ENCODE measurements around the gene GPBAR1. TPM values are rescaled to one million over a fixed set of nuclear protein-coding genes. Genes with fewer than 3 reads are reported as not detected.

Gene GPBAR1
- total RNA-seq, 4 donors from 2014 or later = 24.7 to 74.2 (median 59.1) TPM

- TF ChIP-seq, protein P1, sequence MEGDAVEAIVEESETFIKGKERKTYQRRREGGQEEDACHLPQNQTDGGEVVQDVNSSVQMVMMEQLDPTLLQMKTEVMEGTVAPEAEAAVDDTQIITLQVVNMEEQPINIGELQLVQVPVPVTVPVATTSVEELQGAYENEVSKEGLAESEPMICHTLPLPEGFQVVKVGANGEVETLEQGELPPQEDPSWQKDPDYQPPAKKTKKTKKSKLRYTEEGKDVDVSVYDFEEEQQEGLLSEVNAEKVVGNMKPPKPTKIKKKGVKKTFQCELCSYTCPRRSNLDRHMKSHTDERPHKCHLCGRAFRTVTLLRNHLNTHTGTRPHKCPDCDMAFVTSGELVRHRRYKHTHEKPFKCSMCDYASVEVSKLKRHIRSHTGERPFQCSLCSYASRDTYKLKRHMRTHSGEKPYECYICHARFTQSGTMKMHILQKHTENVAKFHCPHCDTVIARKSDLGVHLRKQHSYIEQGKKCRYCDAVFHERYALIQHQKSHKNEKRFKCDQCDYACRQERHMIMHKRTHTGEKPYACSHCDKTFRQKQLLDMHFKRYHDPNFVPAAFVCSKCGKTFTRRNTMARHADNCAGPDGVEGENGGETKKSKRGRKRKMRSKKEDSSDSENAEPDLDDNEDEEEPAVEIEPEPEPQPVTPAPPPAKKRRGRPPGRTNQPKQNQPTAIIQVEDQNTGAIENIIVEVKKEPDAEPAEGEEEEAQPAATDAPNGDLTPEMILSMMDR (IDR thresholded peaks at IDR 0.05) = no peak
- no peak for ATAC-seq (ENCODE audit: low FRiP score)
- DNase-seq (ENCODE audit: low spot score) = no peak
Measured at GRCh38 chr2:218312267-218312756, 51.5 kb downstream of the GPBAR1 start.

GRCh38 chr2:218313356-218313755, 52.5 kb downstream of the GPBAR1 start:
- TF ChIP-seq, protein P1 (IDR thresholded peaks at IDR 0.05) = no peak

More at GRCh38 chr2:218313356-218313755, 52.5 kb downstream of the GPBAR1 start:
- no peak for DNase-seq (ENCODE audit: low spot score)
- no peak for ATAC-seq (ENCODE audit: low FRiP score)

Other genes with a start within 250 kb of the GPBAR1 start
- gene RUFY4, start 191.8 kb upstream of the GPBAR1 start, total RNA-seq = under 1 TPM in 2 of 4 donors, not detected in 2; 0.60 to 0.95 TPM
- 10 to 100 TPM in 1 of 4 donors, 1 to 10 TPM in 1, under 1 TPM in 2; 0.28 to 19.2 (median 1.3) TPM for gene CXCR2, start 135.0 kb upstream of the GPBAR1 start, total RNA-seq
- 10 to 100 TPM in 1 of 4 donors, under 1 TPM in 3; 0.36 to 26.8 (median 0.64) TPM for gene CXCR1, start 94.1 kb upstream of the GPBAR1 start, total RNA-seq
- 100 to 1,000 TPM; 278 to 384 (median 348) TPM for gene ARPC2, start 43.8 kb upstream of the GPBAR1 start, total RNA-seq
- gene AAMP, start 9.1 kb downstream of the GPBAR1 start, total RNA-seq = 100 to 1,000 TPM; 122 to 165 (median 140) TPM
- gene PNKD, start 9.5 kb downstream of the GPBAR1 start, total RNA-seq = 10 to 100 TPM; 25.5 to 38.0 (median 31.3) TPM
- gene TMBIM1, start 31.5 kb downstream of the GPBAR1 start, total RNA-seq = 100 to 1,000 TPM; 190 to 689 (median 399) TPM
- not detected for gene CATIP, start 95.8 kb downstream of the GPBAR1 start, total RNA-seq
- gene SLC11A1, start 121.3 kb downstream of the GPBAR1 start, total RNA-seq = 100 to 1,000 TPM in 2 of 4 donors, 10 to 100 TPM in 2; 40.0 to 218 (median 127) TPM
- gene CTDSP1, start 138.9 kb downstream of the GPBAR1 start, total RNA-seq = 100 to 1,000 TPM in 2 of 4 donors, 10 to 100 TPM in 2; 77.6 to 147 (median 93.7) TPM
- not detected for gene VIL1, start 158.1 kb downstream of the GPBAR1 start, total RNA-seq